Stimulated activated CD8-positive, alpha-beta memory T cell treated with anti-CD3 and anti-CD28 coated beads, Interleukin-7, amount 100 ng/mL, for 4 hours (primary cell): Measurements from ENCODE around the gene CNEP1R1.

Experiments
- DNase-seq, 2 donors: peaks; one replicate each; pipeline ENCODE4 v3.0.0-alpha.2; 2020; ENCODE audit warnings: low read depth in 2 of 2

CNEP1R1 gene

GRCh38 chr16:50017553-50017952 is 7.5 kb upstream of the CNEP1R1 start:
- no peak for DNase-seq

GRCh38 chr16:50021544-50021943 is 3.5 kb upstream of the CNEP1R1 start:
- DNase-seq: no peak

GRCh38 chr16:50023641-50024040 is 1.4 kb upstream of the CNEP1R1 start:
- DNase-seq: no peak

GRCh38 chr16:50024207-50024606 is 818 bp upstream of the CNEP1R1 start:
- DNase-seq: no peak

- peak in 1 of 2 donors; percentile 2 for DNase-seq
These were observed 509 bp downstream of the CNEP1R1 start for GRCh38 chr16:50025537-50025931.

- no peak for DNase-seq
These were observed 2.8 kb downstream of the CNEP1R1 start for GRCh38 chr16:50027829-50028228.

- no peak for DNase-seq
These were observed 10.5 kb downstream of the CNEP1R1 start for GRCh38 chr16:50035468-50035992.

- no peak for DNase-seq
These were observed 11.4 kb downstream of the CNEP1R1 start for GRCh38 chr16:50036426-50036825.

- DNase-seq: no peak
These were observed 12.7 kb downstream of the CNEP1R1 start for GRCh38 chr16:50037662-50038220.

GRCh38 chr16:50038286-50038685 is 13.3 kb downstream of the CNEP1R1 start:
- DNase-seq: no peak

- DNase-seq: no peak
These were observed 13.9 kb downstream of the CNEP1R1 start for GRCh38 chr16:50038756-50039529.

GRCh38 chr16:50040018-50040417 is 15.0 kb downstream of the CNEP1R1 start:
- DNase-seq: no peak

- DNase-seq: no peak
These were observed 15.7 kb downstream of the CNEP1R1 start for GRCh38 chr16:50040710-50041109.

GRCh38 chr16:50043358-50043757 is 18.3 kb downstream of the CNEP1R1 start:
- no peak for DNase-seq

GRCh38 chr16:50045412-50045811 is 20.4 kb downstream of the CNEP1R1 start:
- DNase-seq: no peak

- DNase-seq: no peak
These were observed 21.8 kb downstream of the CNEP1R1 start for GRCh38 chr16:50046853-50047252.

GRCh38 chr16:50047864-50048263 is 22.8 kb downstream of the CNEP1R1 start:
- no peak for DNase-seq

GRCh38 chr16:50050802-50051201 is 25.8 kb downstream of the CNEP1R1 start:
- no peak for DNase-seq

GRCh38 chr16:50056226-50056625 is 31.2 kb downstream of the CNEP1R1 start:
- DNase-seq: no peak

GRCh38 chr16:50058091-50058771 is 33.2 kb downstream of the CNEP1R1 start:
- DNase-seq: no peak

GRCh38 chr16:50059111-50059510 is 34.1 kb downstream of the CNEP1R1 start:
- no peak for DNase-seq

GRCh38 chr16:50059669-50060068 is 34.6 kb downstream of the CNEP1R1 start:
- no peak for DNase-seq

- DNase-seq: no peak
These were observed 36.3 kb downstream of the CNEP1R1 start for GRCh38 chr16:50061326-50061725.
